ENCODE results near the gene C2CD4A. TPM values are rescaled to one million over a fixed set of nuclear protein-coding genes. Genes with fewer than 3 reads are reported as not detected.

Gene C2CD4A
- total and polyA plus RNA-seq, 2 of the 4 experiments (the other 2 are of a cell fraction): not detected

GRCh38 chr15:62090988-62091387 is 24.2 kb downstream of the C2CD4A start:
- 67% methylated on average over 4 of the region's 7 CpGs; no CpG with 5 or more reads in 1 of the 2 experiments for WGBS, 2 experiments (ENCODE audit: extremely low coverage in 2 of 2, insufficient read length in 1 of 2)
- no peak overlapping the region for H2BK15ac ChIP-seq (ENCODE audit: low read depth, low read length)
- in situ Hi-C loops (cut with MboI; ENCODE audit: low sequenced_read_pairs) (no loop called here), dilution Hi-C loops (cut with HindIII; ENCODE audit: low sequenced_read_pairs, unreplicated experiment) (no loop called here), intact Hi-C loops (cut with micrococcal nuclease) (no loop called here)
- no peak for ATAC-seq (ENCODE audit: low read depth)
- POLR2A ChIA-PET (ENCODE audit: unreplicated experiment): no interaction called here
- H4K5ac ChIP-seq (ENCODE audit: low read depth, low read length): no peak overlapping the region
- H2AK9ac ChIP-seq (replicated peaks; ENCODE audit: low read depth, low read length, poor library complexity): no peak overlapping the region
- H3K27me3 ChIP-seq (ENCODE audit: control insufficient read depth, insufficient read depth, low read length): peaks cover 2% of the 10 kb centered on the region; the same call in 1 of the 2 replicates
- no peaks in the 10 kb centered on the region for H3K36me3 ChIP-seq (ENCODE audit: control insufficient read depth, insufficient read depth, low read length)
- BruUV-seq (replicated peaks): no TSS peak
- no peak overlapping the region for H3K4me3 ChIP-seq (ENCODE audit: insufficient read depth, low read depth, low read length)
- H2BK120ac ChIP-seq (ENCODE audit: low read depth, low read length): no peak overlapping the region
- H4K20me1 ChIP-seq (ENCODE audit: insufficient read depth, low read length): no peaks in the 10 kb centered on the region
- no peak overlapping the region for H3K56ac ChIP-seq (ENCODE audit: extremely low read depth, insufficient read depth, low read length)
- TF ChIP-seq CHD1 (IDR thresholded peaks at IDR 0.05; ENCODE audit: low read depth, low read length): no peak
- no peak for TF ChIP-seq RFX5 (IDR thresholded peaks at IDR 0.05; ENCODE audit: low read depth, low read length)
- TF ChIP-seq USF2 (IDR thresholded peaks at IDR 0.05; ENCODE audit: low read depth, low read length): no peak
- TF ChIP-seq BHLHE40 (IDR thresholded peaks at IDR 0.05; ENCODE audit: low read depth, low read length): no peak
- no peak for TF ChIP-seq SMC3 (IDR thresholded peaks at IDR 0.05; ENCODE audit: low read depth, low read length)
- no peak for TF ChIP-seq CTCF (conservative IDR thresholded peaks at IDR 0.05; ENCODE audit: low read depth, low read length)
- no peak for TF ChIP-seq MXI1 (IDR thresholded peaks at IDR 0.05; ENCODE audit: borderline replicate concordance, low read depth, low read length)
- TF ChIP-seq FOS (IDR thresholded peaks at IDR 0.05; ENCODE audit: low read depth, low read length): no peak
- TF ChIP-seq POLR2A (IDR thresholded peaks at IDR 0.05; ENCODE audit: low read depth, low read length): no peak
- TF ChIP-seq RAD21 (IDR thresholded peaks at IDR 0.05; ENCODE audit: low read length): no peak
- no peak for TF ChIP-seq MAFK (IDR thresholded peaks at IDR 0.05; ENCODE audit: low read depth, low read length)
- no peak for TF ChIP-seq RCOR1 (IDR thresholded peaks at IDR 0.05; ENCODE audit: insufficient replicate concordance, low read length)
- TF ChIP-seq ELK1 (IDR thresholded peaks at IDR 0.05; ENCODE audit: borderline replicate concordance, low read depth, low read length): no peak
- TF ChIP-seq MAZ (IDR thresholded peaks at IDR 0.05; ENCODE audit: borderline replicate concordance, low read depth, low read length): no peak
- no peak for TF ChIP-seq CEBPB (IDR thresholded peaks at IDR 0.05; ENCODE audit: low read depth, low read length)
- TF ChIP-seq NFE2L2 (IDR thresholded peaks at IDR 0.05; ENCODE audit: low read depth, low read length): no peak
- no peaks in the 10 kb centered on the region for H3K79me1 ChIP-seq (ENCODE audit: low read depth in 1 of 2, low read length in 2 of 2)
- CTCF ChIA-PET: no interaction called here
- H3K4ac ChIP-seq (ENCODE audit: low read depth, low read length): no peak overlapping the region
- H3K9me1 ChIP-seq (ENCODE audit: insufficient read depth, low read length): no peaks in the 10 kb centered on the region
- H3K9me3 ChIP-seq (ENCODE audit: control insufficient read depth, insufficient read depth, low read length): no peaks in the 10 kb centered on the region
- no peak overlapping the region for H3K23ac ChIP-seq (ENCODE audit: low read depth, low read length)
- no peak overlapping the region for H3K9ac ChIP-seq (ENCODE audit: low read depth, low read length)
- H2BK5ac ChIP-seq (ENCODE audit: low read depth, low read length, poor library complexity, severe bottlenecking): no peak overlapping the region
- H3K18ac ChIP-seq (ENCODE audit: low read depth, low read length): no peak overlapping the region
- H3K4me2 ChIP-seq (ENCODE audit: low read depth, low read length): no peak overlapping the region
- no peak overlapping the region for H2AFZ ChIP-seq (replicated peaks; ENCODE audit: low read length, poor library complexity)
- no peak overlapping the region for H4K91ac ChIP-seq (ENCODE audit: insufficient read depth, low read depth, low read length)
- H3K14ac ChIP-seq (replicated peaks; ENCODE audit: low read depth, low read length): no peak overlapping the region
- no peak overlapping the region for H2AK5ac ChIP-seq (ENCODE audit: low read depth, low read length)
- H3K27ac ChIP-seq (ENCODE audit: insufficient read depth, low read length): no peak overlapping the region
- H4K8ac ChIP-seq (ENCODE audit: low read depth in 2 of 2, low read length in 2 of 2): no peak overlapping the region
- DNase-seq: no peak
- no peaks in the 10 kb centered on the region for H3K4me1 ChIP-seq (ENCODE audit: control insufficient read depth, insufficient read depth, low read length)
- no peak overlapping the region for H2BK20ac ChIP-seq (ENCODE audit: low read depth, low read length)

All from IMR-90 (cell line).